HepG2 (cell line): Measurements from ENCODE around the gene SLC25A20. TPM values are rescaled to one million over a fixed set of nuclear protein-coding genes. Genes with fewer than 3 reads are reported as not detected.
A peak's percentile ranks its signal among the peaks of the same experiment; 100 is the strongest.

Experiments
- HOXA3 ChIP-seq: sonication (generic); formaldehyde crosslinking; IDR thresholded peaks from 2 replicates; pipeline ENCODE4 v1.5.0; 2020; ENCODE audit warnings: missing genetic modification reagents
- MAZ ChIP-seq, 2 experiments: sonication (generic) in 1 of 2; formaldehyde crosslinking in 1 of 2; IDR thresholded peaks; 2 replicates each; pipeline versions ENCODE4 v1.5.0 to v1.6.1; 2012 to 2020; ENCODE audit warnings: low read depth in 2 of 2, mild to moderate bottlenecking in 2 of 2, borderline replicate concordance in 1 of 2, improper control_type of control experiment in 1 of 2, low read length in 1 of 2, missing genetic modification reagents in 1 of 2, moderate library complexity in 1 of 2
- NCOR1 ChIP-seq: fragments of 200-600 bp; sonication (generic); IDR thresholded peaks from 2 replicates; pipeline ENCODE4 v1.7.0; 2017; ENCODE audit warnings: antibody characterized with exemption, low read length, borderline replicate concordance
- RAD21 ChIP-seq: fragments of 450-650 bp; formaldehyde crosslinking; IDR thresholded peaks from 2 replicates; pipeline ENCODE4 v1.5.0; 2020; ENCODE audit warnings: mild to moderate bottlenecking
- SMAD1 ChIP-seq: sonication (generic); formaldehyde crosslinking; IDR thresholded peaks from 2 replicates; pipeline ENCODE4 v1.4.0; 2020; ENCODE audit warnings: missing genetic modification reagents, low read depth, mild to moderate bottlenecking, borderline replicate concordance
- ZBTB33 ChIP-seq: sonication (generic); formaldehyde crosslinking; IDR thresholded peaks from 2 replicates; pipeline ENCODE4 v1.4.0; 2020; ENCODE audit warnings: missing genetic modification reagents
- ZBTB37 ChIP-seq: sonication (generic); formaldehyde crosslinking; IDR thresholded peaks from 2 replicates; pipeline ENCODE4 v1.4.0; 2020; ENCODE audit warnings: mild to moderate bottlenecking, missing genetic modification reagents
- ZGPAT ChIP-seq: IDR thresholded peaks from 2 replicates; pipeline ENCODE4 v1.6.1; 2016; ENCODE audit warnings: mild to moderate bottlenecking
- ZNF274 ChIP-seq: sonication (generic); formaldehyde crosslinking; IDR thresholded peaks from 2 replicates; pipeline ENCODE4 v1.5.1; 2020; ENCODE audit warnings: mild to moderate bottlenecking, missing genetic modification reagents
- ZNF292 ChIP-seq: sonication (generic); formaldehyde crosslinking; IDR thresholded peaks from 2 replicates; pipeline ENCODE4 v1.8.1; 2022; ENCODE audit warnings: mild to moderate bottlenecking, low read depth, missing genetic modification reagents, borderline replicate concordance
- ZNF407 ChIP-seq: sonication (generic); formaldehyde crosslinking; IDR thresholded peaks from one replicate; pipeline ENCODE4 v1.5.1; 2020; ENCODE audit warnings: mild to moderate bottlenecking, missing genetic modification reagents; ENCODE audit errors: not compliant biosample characterization
- ZNF878 ChIP-seq: sonication (generic); formaldehyde crosslinking; IDR thresholded peaks from 2 replicates; pipeline ENCODE4 v1.8.1; 2023; ENCODE audit warnings: mild to moderate bottlenecking, missing genetic modification reagents, moderate library complexity
- ZSCAN21 ChIP-seq: sonication (generic); formaldehyde crosslinking; IDR thresholded peaks from 2 replicates; pipeline ENCODE4 v1.8.0; 2022; ENCODE audit warnings: mild to moderate bottlenecking, missing genetic modification reagents, moderate library complexity, borderline replicate concordance
- polyA plus RNA-seq, 8 experiments: library from polyadenylated mRNA; depleted of rRNA in 3 of 8; stranded (reverse) in 7 of 8; unstranded in 1 of 8; fragments of >200 nt; fragmentation: Illumina TruSeq in 4 of 8; extraction: Trizol in 4 of 8; gene quantifications; 2 replicates each; pipeline versions ENCODE4 v1.2.1 to v1.2.3, GENCODE V29; 2011 to 2016; ENCODE audit warnings: low read depth in 4 of 8, missing spikeins in 1 of 8, mixed read lengths in 1 of 8; ENCODE audit not compliant: insufficient read depth in 1 of 8
- total RNA-seq, 5 experiments: library from RNA; depleted of rRNA; stranded (reverse); fragments of >200 nt; fragmentation: Illumina TruSeq; extraction: Trizol; gene quantifications; 2 replicates each; pipeline ENCODE4 v1.2.3, GENCODE V29; 2016; ENCODE audit warnings: low read depth in 1 of 5

SLC25A20 gene
- total and polyA plus RNA-seq, 2 of the 13 experiments (the other 11 are each of a cell fraction or from before 2014, with no cell fraction given), result 21.1 to 26.6 TPM

GRCh38 chr3:48898383-48899234, at the start of gene SLC25A20 (continued):
- TF ChIP-seq ZNF407 (CRISPR knock-in tag) (peak; percentile 46), ZBTB33 (CRISPR knock-in tag) (no peak), ZSCAN21 (0 out of 2 replicates have a peak, but pooled peaks have one; percentile 71), NCOR1 (peak; percentile 67; the same call in 1 of the 2 replicates), ZNF292 (CRISPR knock-in tag) (peak; percentile 94), HOXA3 (CRISPR knock-in tag) (peak; percentile 65; the same call in 1 of the 2 replicates), RAD21 (CRISPR knock-in tag) (peak; percentile 37; the same call in 1 of the 2 replicates), MAZ (IDR thresholded peaks at IDR 0.05; ENCODE audit: borderline replicate concordance, low read depth, low read length) (peak; percentile 80), MAZ (CRISPR knock-in tag; IDR thresholded peaks at IDR 0.05; ENCODE audit: low read depth) (peak; percentile 49; the same call in 1 of the 2 replicates), ZNF274 (CRISPR knock-in tag) (0 out of 2 replicates have a peak, but pooled peaks have one; percentile 16), ZGPAT (peak; percentile 88), ZNF878 (no peak), ZBTB37 (CRISPR knock-in tag) (no peak), SMAD1 (peak; percentile 22; the same call in 1 of the 2 replicates)
